ENCODE measurements around the gene ABCB8. TPM values are rescaled to one million over a fixed set of nuclear protein-coding genes. Genes with fewer than 3 reads are reported as not detected.

The ABCB8 gene
- total and polyA plus RNA-seq, 9 of the 15 experiments (the other 6 are each of a cell fraction or from before 2014, with no cell fraction given), result 7.6 to 106 (median 36.3) TPM

DNA sequence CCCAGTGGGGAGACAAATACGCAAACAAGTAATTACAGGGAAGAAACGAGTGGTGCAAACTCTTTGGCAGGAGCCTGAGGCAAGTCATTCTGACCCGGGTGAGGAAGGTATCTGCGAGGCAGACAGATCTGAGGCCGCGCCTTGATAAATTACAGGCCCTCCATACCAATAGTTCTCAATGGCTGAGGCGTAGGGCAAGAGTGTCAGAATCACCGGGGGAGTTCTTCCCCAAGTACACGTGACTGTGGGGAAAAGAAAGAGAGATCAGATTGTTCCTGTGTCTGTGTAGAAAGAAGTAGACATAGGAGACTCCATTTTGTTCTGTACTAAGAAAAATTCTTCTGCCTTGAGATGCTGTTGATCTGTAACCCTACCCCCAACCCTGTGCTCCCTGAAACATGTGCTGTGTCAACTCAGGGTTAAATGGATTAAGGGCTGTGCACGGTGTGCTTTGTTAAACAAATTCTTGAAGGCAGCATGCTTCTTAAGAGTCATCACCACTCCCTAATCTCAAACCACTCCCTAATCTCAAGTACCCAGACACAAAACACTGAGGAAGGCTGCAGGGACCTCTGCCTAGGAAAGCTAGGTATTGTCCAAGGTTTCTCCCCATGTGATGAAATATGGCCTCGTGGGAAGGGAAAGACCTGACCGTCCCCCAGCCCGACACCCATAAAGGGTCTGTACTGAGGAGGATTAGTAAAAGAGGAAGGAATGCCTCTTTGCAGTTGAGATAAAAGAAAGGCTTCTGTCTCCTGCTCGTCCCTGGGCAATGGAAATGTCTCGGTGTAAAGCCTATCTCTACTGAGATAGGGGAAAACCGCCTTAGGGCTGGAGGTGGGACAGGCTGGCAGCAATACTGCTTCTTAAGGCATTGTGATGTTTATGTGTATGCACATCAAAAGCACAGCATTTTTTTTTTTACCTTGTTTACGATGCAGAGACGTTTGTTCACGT, 1.2 kb upstream of the ABCB8 start (continued):
- TF ChIP-seq, protein P1, sequence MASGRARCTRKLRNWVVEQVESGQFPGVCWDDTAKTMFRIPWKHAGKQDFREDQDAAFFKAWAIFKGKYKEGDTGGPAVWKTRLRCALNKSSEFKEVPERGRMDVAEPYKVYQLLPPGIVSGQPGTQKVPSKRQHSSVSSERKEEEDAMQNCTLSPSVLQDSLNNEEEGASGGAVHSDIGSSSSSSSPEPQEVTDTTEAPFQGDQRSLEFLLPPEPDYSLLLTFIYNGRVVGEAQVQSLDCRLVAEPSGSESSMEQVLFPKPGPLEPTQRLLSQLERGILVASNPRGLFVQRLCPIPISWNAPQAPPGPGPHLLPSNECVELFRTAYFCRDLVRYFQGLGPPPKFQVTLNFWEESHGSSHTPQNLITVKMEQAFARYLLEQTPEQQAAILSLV (tag; IDR thresholded peaks at IDR 0.05), result peak; percentile 93
- TF ChIP-seq KLF16 (IDR thresholded peaks at IDR 0.05) (peak; percentile 54; the same call in 1 of the 2 replicates), ZNF586 (CRISPR knock-in tag; conservative IDR thresholded peaks at IDR 0.05) (peak; percentile 70; the same call in 1 of the 2 replicates), THRAP3 (IDR thresholded peaks at IDR 0.05; ENCODE audit: borderline replicate concordance) (0 out of 2 replicates have a peak, but pooled peaks have one; percentile 11), KDM4B (IDR thresholded peaks at IDR 0.05; ENCODE audit: borderline replicate concordance in 2 of 2, low read depth in 1 of 2) (0 out of 4 replicates have a peak, but pooled peaks of 1 of the 2 experiments have one; percentile 13), ZNF324 (CRISPR knock-in tag; IDR thresholded peaks at IDR 0.05) (peak; percentile 65), MEIS2 (IDR thresholded peaks at IDR 0.05; ENCODE audit: partially characterized antibody) (peak; percentile 49), EP400 (IDR thresholded peaks at IDR 0.05) (peak; percentile 79), ZNF445 (CRISPR knock-in tag; IDR thresholded peaks at IDR 0.05; ENCODE audit: low read depth) (peak; percentile 73; the same call in 1 of the 2 replicates), ZNF583 (CRISPR knock-in tag; IDR thresholded peaks at IDR 0.05) (peak; percentile 98), ZKSCAN8 (CRISPR knock-in tag; IDR thresholded peaks at IDR 0.05) (peak; percentile 88), ZNF354B (CRISPR knock-in tag; IDR thresholded peaks at IDR 0.05) (peak; percentile 79; the same call in 1 of the 2 replicates), ZNF695 (CRISPR knock-in tag; IDR thresholded peaks at IDR 0.05) (peak; percentile 88)
- TF ChIP-seq, protein P2, sequence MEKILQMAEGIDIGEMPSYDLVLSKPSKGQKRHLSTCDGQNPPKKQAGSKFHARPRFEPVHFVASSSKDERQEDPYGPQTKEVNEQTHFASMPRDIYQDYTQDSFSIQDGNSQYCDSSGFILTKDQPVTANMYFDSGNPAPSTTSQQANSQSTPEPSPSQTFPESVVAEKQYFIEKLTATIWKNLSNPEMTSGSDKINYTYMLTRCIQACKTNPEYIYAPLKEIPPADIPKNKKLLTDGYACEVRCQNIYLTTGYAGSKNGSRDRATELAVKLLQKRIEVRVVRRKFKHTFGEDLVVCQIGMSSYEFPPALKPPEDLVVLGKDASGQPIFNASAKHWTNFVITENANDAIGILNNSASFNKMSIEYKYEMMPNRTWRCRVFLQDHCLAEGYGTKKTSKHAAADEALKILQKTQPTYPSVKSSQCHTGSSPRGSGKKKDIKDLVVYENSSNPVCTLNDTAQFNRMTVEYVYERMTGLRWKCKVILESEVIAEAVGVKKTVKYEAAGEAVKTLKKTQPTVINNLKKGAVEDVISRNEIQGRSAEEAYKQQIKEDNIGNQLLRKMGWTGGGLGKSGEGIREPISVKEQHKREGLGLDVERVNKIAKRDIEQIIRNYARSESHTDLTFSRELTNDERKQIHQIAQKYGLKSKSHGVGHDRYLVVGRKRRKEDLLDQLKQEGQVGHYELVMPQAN (IDR thresholded peaks at IDR 0.05; ENCODE audit: borderline replicate concordance), result peak; percentile 82
- TF ChIP-seq, protein P3, sequence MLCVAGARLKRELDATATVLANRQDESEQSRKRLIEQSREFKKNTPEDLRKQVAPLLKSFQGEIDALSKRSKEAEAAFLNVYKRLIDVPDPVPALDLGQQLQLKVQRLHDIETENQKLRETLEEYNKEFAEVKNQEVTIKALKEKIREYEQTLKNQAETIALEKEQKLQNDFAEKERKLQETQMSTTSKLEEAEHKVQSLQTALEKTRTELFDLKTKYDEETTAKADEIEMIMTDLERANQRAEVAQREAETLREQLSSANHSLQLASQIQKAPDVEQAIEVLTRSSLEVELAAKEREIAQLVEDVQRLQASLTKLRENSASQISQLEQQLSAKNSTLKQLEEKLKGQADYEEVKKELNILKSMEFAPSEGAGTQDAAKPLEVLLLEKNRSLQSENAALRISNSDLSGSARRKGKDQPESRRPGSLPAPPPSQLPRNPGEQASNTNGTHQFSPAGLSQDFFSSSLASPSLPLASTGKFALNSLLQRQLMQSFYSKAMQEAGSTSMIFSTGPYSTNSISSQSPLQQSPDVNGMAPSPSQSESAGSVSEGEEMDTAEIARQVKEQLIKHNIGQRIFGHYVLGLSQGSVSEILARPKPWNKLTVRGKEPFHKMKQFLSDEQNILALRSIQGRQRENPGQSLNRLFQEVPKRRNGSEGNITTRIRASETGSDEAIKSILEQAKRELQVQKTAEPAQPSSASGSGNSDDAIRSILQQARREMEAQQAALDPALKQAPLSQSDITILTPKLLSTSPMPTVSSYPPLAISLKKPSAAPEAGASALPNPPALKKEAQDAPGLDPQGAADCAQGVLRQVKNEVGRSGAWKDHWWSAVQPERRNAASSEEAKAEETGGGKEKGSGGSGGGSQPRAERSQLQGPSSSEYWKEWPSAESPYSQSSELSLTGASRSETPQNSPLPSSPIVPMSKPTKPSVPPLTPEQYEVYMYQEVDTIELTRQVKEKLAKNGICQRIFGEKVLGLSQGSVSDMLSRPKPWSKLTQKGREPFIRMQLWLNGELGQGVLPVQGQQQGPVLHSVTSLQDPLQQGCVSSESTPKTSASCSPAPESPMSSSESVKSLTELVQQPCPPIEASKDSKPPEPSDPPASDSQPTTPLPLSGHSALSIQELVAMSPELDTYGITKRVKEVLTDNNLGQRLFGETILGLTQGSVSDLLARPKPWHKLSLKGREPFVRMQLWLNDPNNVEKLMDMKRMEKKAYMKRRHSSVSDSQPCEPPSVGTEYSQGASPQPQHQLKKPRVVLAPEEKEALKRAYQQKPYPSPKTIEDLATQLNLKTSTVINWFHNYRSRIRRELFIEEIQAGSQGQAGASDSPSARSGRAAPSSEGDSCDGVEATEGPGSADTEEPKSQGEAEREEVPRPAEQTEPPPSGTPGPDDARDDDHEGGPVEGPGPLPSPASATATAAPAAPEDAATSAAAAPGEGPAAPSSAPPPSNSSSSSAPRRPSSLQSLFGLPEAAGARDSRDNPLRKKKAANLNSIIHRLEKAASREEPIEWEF (CRISPR knock-in tag; IDR thresholded peaks at IDR 0.05), result peak; percentile 88

Measured in K562 (cell line).